ENCODE measurements around the gene APOO. TPM values are rescaled to one million over a fixed set of nuclear protein-coding genes. Genes with fewer than 3 reads are reported as not detected.

The APOO gene
- total RNA-seq, 1 donor from 2014 or later: 35.4 TPM

DNA sequence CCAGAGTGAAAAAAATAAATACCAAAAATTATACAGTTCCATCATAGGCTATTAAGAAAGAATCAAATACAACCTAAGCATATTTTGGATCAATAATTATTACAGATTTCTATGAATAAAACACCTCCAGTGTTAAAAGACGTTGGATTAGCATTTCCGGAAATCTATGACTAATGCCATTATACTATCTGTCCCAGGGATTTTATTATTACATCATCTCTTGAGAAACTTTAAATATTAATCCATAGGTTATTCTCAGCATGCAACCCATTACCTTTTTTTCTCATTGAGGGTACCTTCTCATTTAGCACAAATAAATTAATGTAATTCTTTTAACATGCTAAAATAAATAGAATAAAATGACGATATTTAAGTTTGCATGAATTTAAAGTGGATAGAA, 44.7 kb upstream of the APOO start:
- Mint-ChIP-seq H3K4me3 (ENCODE audit: unreplicated experiment) (no peak overlapping the region), H3K9me3 (ENCODE audit: unreplicated experiment) (no peaks in the 10 kb centered on the region), H3K27ac (ENCODE audit: unreplicated experiment) (no peak overlapping the region), H3K36me3 (ENCODE audit: unreplicated experiment) (no peaks in the 10 kb centered on the region), H3K27me3 (ENCODE audit: unreplicated experiment) (no peaks in the 10 kb centered on the region), H3K4me1 (ENCODE audit: unreplicated experiment) (peaks cover 12% of the 10 kb centered on the region)
- no peak for DNase-seq (ENCODE audit: extremely low spot score, unreplicated experiment)
- TF ChIP-seq, protein P1, sequence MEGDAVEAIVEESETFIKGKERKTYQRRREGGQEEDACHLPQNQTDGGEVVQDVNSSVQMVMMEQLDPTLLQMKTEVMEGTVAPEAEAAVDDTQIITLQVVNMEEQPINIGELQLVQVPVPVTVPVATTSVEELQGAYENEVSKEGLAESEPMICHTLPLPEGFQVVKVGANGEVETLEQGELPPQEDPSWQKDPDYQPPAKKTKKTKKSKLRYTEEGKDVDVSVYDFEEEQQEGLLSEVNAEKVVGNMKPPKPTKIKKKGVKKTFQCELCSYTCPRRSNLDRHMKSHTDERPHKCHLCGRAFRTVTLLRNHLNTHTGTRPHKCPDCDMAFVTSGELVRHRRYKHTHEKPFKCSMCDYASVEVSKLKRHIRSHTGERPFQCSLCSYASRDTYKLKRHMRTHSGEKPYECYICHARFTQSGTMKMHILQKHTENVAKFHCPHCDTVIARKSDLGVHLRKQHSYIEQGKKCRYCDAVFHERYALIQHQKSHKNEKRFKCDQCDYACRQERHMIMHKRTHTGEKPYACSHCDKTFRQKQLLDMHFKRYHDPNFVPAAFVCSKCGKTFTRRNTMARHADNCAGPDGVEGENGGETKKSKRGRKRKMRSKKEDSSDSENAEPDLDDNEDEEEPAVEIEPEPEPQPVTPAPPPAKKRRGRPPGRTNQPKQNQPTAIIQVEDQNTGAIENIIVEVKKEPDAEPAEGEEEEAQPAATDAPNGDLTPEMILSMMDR (IDR thresholded peaks at IDR 0.05): no peak

DNA sequence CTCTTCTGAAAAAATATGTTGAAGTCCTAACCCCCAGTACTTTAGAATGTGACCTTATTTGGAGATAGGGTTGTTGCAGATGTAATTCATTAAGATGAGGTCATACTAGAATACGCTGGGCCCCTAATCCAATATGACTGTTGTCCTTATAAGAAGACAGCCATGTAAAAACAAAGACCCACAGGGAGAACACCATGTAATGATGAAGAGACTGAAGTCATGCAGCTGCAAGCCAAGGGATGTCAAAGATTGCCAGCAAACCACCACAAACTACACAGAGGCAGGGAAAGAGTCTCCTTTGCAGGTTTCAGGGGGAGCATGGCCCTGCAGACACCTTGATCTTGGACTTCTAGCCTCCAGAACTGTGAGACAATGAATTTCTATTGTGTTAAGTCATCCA, 37.5 kb upstream of the APOO start:
- H3K36me3 Mint-ChIP-seq (ENCODE audit: unreplicated experiment): peaks cover 2% of the 10 kb centered on the region
- TF ChIP-seq, protein P1 (IDR thresholded peaks at IDR 0.05): no peak
- no peak overlapping the region for H3K4me3 Mint-ChIP-seq (ENCODE audit: unreplicated experiment)
- DNase-seq (ENCODE audit: extremely low spot score, unreplicated experiment): no peak
- peaks cover 11% of the 10 kb centered on the region for H3K27me3 Mint-ChIP-seq (ENCODE audit: unreplicated experiment)
- H3K27ac Mint-ChIP-seq (ENCODE audit: unreplicated experiment): no peak overlapping the region
- no peaks in the 10 kb centered on the region for H3K9me3 Mint-ChIP-seq (ENCODE audit: unreplicated experiment)
- no peaks in the 10 kb centered on the region for H3K4me1 Mint-ChIP-seq (ENCODE audit: unreplicated experiment)

DNA sequence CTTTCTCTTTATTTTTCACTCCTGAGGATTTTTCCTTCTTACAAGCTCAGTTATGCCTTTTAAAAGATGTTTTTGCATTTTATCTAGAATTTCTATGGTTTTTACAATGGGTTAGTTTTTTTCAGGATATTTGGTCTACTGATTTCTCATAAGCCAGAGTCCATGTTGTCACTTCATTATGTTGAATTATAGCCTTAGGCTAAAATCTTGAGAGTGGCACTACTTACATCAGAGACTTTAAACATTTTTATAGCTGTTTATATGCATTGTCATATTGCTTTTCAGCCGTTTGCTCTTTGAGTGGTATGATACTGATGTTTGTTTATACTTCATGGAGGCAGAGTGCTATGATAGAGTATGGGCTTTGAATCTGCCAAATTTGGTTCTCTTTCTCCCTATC, 36.5 kb upstream of the APOO start:
- Mint-ChIP-seq H3K9me3 (ENCODE audit: unreplicated experiment) (no peaks in the 10 kb centered on the region), H3K4me3 (ENCODE audit: unreplicated experiment) (no peak overlapping the region), H3K36me3 (ENCODE audit: unreplicated experiment) (peaks cover 2% of the 10 kb centered on the region), H3K4me1 (ENCODE audit: unreplicated experiment) (peaks cover under 1% of the 10 kb centered on the region), H3K27ac (ENCODE audit: unreplicated experiment) (no peak overlapping the region), H3K27me3 (ENCODE audit: unreplicated experiment) (peaks cover 11% of the 10 kb centered on the region)
- DNase-seq (ENCODE audit: extremely low spot score, unreplicated experiment): no peak
- TF ChIP-seq, protein P1 (IDR thresholded peaks at IDR 0.05): no peak

DNA sequence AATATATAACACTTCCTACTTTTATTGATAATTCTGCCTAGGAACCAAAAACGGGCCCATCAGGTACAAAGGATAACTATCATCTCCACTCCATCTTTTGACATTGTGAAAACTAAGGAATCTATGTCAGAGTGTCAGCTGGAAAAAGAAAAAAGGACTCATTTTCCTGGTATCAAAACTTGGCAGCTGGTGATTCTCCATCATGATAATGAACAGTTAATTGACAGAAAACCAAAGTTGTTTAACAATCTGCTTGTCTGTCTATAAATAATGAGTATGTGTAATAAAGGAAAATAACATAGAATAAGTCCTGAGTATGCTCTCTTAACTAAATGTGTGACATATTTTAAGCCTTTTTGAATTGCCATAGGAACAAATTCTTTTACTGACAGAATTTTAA, 31.5 kb upstream of the APOO start:
- DNase-seq (ENCODE audit: extremely low spot score, unreplicated experiment): no peak
- H3K27ac Mint-ChIP-seq (ENCODE audit: unreplicated experiment): no peak overlapping the region
- H3K36me3 Mint-ChIP-seq (ENCODE audit: unreplicated experiment): no peaks in the 10 kb centered on the region
- no peaks in the 10 kb centered on the region for H3K9me3 Mint-ChIP-seq (ENCODE audit: unreplicated experiment)
- H3K4me3 Mint-ChIP-seq (ENCODE audit: unreplicated experiment): no peak overlapping the region
- peaks cover 15% of the 10 kb centered on the region for H3K4me1 Mint-ChIP-seq (ENCODE audit: unreplicated experiment)
- peaks cover 11% of the 10 kb centered on the region for H3K27me3 Mint-ChIP-seq (ENCODE audit: unreplicated experiment)
- TF ChIP-seq, protein P1 (IDR thresholded peaks at IDR 0.05): no peak

DNA sequence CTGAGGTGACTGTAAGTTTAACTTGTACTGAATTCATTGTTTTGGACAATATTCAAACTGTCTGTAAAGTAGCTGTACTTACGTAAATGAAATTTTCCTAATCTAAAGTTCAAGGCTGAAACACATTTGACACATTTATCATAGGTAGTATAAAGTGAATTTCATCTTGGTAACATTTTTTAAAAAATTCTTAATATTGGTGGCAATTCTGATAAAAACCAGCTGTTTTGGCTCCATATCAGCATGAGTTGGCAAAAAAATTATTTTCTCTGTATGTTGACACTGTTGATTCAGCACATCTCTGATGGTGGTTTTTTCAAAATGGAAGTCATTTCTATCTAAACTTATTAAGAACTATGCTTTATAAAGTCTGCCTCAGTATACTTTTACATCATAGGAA, 31.0 kb upstream of the APOO start:
- DNase-seq (ENCODE audit: extremely low spot score, unreplicated experiment): no peak
- TF ChIP-seq, protein P1 (IDR thresholded peaks at IDR 0.05): no peak
- peaks cover 10% of the 10 kb centered on the region for H3K27me3 Mint-ChIP-seq (ENCODE audit: unreplicated experiment)

More for the DNA sequence above, 31.0 kb upstream of the APOO start:
- H3K4me1 Mint-ChIP-seq (ENCODE audit: unreplicated experiment): peaks cover 15% of the 10 kb centered on the region
- no peak overlapping the region for H3K4me3 Mint-ChIP-seq (ENCODE audit: unreplicated experiment)
- H3K9me3 Mint-ChIP-seq (ENCODE audit: unreplicated experiment): no peaks in the 10 kb centered on the region
- peak overlapping the region; percentile 18 for H3K27ac Mint-ChIP-seq (ENCODE audit: unreplicated experiment)
- H3K36me3 Mint-ChIP-seq (ENCODE audit: unreplicated experiment): no peaks in the 10 kb centered on the region
